ENCODE data around the gene PRCC.
A peak's percentile ranks its signal among the peaks of the same experiment; 100 is the strongest.

PRCC gene

DNA sequence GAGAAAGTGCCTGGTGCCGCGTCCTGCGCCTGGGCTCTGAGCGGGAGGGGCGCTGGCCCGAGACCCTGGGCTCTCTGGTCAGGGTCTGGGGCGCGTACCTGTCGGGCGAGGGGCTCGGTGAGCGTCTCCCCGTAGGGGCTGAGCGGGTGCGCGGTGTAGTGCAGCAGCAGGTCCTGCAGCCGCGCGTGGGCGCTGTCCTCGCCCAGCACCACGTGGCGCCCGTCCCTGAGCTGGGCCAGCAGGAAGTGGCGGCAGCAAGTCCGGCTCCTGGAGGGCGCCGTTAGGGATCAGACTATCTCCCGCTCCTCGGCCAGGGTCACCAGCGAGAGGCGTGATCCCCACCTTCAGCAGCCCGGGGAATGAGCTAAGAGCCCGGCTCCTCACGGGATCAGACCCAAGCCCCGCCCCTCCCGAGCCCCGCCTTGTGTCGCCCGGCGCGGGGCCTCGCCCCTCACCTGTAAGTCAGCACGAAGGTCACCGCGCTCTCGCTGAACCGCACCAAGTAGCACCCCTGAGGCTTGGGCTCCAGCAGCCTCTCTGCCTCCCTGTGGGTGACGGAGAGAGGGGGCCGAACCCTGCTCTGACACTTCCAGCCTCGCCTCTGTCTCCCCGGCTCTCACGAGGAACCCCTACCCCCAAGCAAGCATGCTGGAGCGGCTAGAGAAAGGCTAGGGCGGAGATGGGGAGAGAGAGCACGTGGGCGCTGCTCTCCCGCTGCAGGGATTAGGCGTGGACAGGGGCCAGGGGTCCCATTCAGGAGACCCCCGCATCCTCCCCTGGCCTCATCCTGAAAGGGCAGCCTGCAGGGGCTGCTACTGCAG is 46.6 kb downstream of the PRCC start:
- DNase-seq (ENCODE audit: low read depth in 1 of 2, low spot score in 1 of 2) = peak; percentile 52 to 61

GRCh38 chr1:156814571-156815260 is 47.4 kb downstream of the PRCC start:
- no peak for DNase-seq (ENCODE audit: low read depth in 1 of 2, low spot score in 1 of 2)

GRCh38 chr1:156815307-156815826 is 48.0 kb downstream of the PRCC start:
- no peak for DNase-seq (ENCODE audit: low read depth in 1 of 2, low spot score in 1 of 2)

DNA sequence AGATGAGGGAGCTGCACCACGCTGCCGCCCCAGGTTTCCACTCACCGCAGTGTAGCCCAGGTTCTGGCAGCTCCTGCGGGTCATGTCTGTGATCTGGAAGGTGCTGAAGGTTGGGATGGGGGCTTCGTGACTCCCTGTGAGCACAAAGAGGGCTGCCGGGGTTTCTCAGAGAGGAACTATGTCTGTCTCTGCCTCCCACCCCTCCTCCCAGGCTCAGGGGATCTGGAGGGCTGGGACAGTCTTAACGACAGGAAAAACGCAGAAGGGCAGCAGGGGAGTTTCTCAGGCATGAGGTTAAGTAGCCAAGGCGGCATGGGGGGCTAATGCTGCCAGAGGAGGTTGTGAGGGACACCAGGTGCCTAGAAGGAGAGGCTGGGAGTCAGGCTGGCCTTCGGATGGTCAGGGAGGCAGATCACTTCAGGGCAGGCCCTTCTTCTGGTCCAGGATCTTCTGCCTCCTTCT is 48.7 kb downstream of the PRCC start:
- DNase-seq (ENCODE audit: low read depth in 1 of 2, low spot score in 1 of 2) = no peak

DNA sequence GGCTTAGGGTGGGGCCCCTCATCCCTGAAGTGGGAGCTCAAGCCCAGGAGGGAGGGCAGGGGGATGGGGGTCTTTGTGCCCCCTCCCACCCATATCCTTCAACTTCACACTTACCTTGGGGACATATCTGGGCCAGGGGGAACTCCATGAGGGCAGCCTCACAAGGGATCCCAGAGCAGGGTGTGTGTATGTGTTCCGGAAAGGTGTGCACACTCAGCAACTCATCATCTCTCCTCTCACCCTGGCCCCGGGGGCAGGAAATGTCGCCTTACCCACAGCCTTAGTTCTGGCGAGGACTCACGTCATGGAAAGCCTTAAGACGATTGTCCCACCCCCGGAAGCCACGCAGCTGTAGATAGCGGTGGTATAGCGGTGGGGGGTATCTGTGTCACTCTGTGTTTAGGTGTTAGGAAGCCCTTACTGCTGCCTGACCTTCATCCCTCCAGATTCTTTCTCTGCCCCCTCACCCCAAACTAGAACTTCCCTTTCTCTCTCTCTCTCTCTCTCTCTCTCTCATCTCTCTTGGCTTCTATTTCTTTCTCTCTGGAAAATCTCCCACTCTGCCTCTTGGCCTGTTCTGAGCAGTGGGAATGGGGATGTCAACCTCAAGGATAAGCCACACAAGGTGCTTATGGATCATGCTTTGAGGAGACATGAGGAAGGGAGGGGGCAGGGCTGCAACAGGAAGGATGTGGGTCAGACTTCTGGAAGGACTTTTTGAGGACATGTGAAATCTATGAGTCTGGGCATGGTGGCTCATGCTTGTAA is 49.4 kb downstream of the PRCC start, which contains the start of gene SH2D2A:
Gene SH2D2A, minus strand, starts transcription at position 288 of the 768 bp plus-strand sequence. Its CDS starts 140 bp downstream, at position 148.
- DNase-seq (ENCODE audit: low read depth in 1 of 2, low spot score in 1 of 2) = peak; percentile 77 to 91

GRCh38 chr1:156821801-156822200 is 54.5 kb downstream of the PRCC start:
- DNase-seq (ENCODE audit: low read depth in 1 of 2, low spot score in 1 of 2) = no peak

GRCh38 chr1:156822680-156823079 is 55.3 kb downstream of the PRCC start:
- DNase-seq (ENCODE audit: low read depth in 1 of 2, low spot score in 1 of 2) = no peak

DNA sequence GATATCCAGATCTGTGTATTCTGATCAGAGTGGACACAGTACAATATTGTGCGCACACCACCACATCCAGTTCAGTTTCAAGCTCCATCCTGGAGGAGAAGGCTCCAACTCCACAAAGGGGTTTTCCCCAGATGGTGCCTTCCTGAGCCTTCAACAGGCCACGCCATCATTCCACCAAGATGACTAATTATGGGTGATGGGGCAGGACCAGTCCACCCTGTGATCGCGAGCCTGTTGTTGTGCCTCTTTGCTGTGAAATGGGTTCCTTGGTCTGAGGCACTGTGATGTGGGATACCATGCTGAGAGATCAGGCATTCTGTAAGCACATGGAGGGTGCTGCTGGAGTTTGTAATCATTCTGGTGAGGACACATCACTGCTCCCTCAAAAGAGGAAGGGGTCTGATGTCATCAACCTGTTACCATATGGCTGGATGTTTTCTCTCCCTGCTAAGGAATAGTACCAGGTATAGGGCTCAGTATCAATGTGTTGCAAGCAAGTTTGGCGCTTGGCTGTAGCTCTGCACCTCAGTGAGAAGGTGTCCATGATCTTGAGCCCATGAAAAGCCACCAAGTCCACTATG is 56.0 kb downstream of the PRCC start:
- DNase-seq (ENCODE audit: low read depth in 1 of 2, low spot score in 1 of 2) = no peak

- no peak for DNase-seq (ENCODE audit: low read depth in 1 of 2, low spot score in 1 of 2)
Observed at GRCh38 chr1:156826630-156827029, 59.3 kb downstream of the PRCC start.

DNA sequence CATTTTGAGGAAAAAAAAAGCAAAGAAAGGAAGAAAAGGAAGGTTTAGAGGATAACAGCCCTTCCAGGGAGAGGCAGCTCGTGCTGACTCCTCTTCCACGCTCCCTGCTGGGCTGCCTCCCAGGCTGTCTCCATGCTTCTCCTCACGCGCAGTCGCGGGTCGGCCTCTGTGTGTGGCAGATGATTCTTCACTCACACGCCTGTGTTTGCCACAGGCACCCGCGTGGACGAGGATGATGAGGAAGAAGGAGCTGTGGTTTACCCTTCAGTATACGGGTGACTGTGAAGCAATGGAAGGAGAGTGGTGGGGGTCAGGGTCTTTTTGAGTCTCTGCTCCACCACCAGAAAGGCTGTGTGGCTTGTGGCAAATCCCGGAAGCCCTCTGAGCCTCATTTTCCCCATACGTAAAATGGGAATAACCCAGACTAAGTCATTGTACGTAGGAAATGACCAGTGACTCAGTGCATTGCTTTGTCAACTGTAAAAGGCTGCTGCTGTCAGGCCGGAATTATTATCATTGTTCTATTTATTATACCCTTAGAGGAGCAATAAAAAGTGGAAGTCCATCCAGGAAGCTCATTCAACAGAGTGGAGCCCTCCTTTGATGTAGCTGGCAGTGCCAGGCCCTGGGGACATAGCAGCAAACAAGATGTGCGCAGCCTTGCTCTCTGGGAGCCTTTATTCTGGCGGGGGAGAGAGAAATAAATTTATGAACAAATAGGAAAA is 61.2 kb downstream of the PRCC start:
- no peak for DNase-seq (ENCODE audit: low read depth in 1 of 2, low spot score in 1 of 2)

DNA sequence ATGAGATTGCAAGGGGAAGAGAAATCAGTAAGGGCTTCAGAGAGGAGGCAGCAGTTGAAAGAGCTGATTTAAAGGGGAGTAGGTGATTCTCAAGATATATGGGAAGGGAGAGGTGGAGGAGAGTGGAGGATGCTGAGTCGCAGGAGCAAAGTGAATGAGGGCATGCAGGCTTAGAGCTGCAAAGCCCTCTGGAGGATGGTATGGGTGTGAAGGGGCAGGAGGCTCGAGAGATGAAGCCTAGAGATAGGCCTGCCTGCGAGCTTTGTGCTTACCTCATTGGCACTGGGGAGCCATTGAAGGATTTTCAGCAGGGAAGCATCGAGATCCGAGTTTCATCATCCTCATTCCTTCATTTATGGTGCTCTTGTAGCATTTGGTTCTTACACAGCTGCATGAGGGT is 65.1 kb downstream of the PRCC start:
- DNase-seq (ENCODE audit: low read depth in 1 of 2, low spot score in 1 of 2) = no peak

- no peak for DNase-seq (ENCODE audit: low read depth in 1 of 2, low spot score in 1 of 2)
Observed at GRCh38 chr1:156833603-156834002, 66.3 kb downstream of the PRCC start.

DNA sequence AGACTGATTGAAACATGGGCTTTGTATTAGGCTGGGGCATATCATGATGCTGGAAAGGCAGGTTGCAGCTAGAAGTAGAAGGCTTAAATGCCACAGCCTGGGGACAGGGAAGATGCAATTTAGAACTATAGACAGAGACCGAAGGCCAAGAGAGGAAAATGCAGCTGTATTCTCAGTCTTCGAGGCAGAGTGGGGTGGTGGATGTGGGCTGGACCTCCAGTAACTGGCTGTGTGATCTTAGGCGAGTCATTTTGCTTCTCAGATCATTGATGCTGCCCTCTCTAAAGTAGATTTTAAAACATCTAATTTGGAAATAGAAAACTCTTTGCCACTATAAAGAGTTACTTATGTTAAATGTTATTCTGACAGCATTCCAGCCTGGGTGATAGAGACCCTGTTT is 67.0 kb downstream of the PRCC start:
- DNase-seq (ENCODE audit: low read depth in 1 of 2, low spot score in 1 of 2) = no peak

- no peak for DNase-seq (ENCODE audit: low read depth in 1 of 2, low spot score in 1 of 2)
Observed at GRCh38 chr1:156836041-156836654, 68.8 kb downstream of the PRCC start.

DNA sequence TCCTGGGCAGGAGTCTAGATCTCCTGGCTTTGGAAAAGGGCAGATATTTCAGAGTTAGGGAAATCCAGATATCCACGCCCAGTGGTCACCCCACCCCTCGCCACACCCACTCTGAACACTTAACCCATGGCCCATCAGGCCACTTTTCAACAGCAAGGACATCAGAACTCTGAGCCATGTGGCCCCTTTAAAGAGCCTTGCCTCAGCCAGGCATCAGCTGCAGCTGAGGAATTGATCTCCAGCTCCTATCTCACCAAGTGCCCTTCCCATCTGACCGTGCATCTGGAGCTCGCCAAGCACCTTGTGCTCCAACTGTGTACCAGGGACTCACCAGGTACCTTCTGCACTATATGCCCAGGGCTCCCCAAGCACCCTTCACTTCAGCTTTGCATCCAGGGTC is 69.6 kb downstream of the PRCC start:
- DNase-seq (ENCODE audit: low read depth in 1 of 2, low spot score in 1 of 2) = no peak

DNA sequence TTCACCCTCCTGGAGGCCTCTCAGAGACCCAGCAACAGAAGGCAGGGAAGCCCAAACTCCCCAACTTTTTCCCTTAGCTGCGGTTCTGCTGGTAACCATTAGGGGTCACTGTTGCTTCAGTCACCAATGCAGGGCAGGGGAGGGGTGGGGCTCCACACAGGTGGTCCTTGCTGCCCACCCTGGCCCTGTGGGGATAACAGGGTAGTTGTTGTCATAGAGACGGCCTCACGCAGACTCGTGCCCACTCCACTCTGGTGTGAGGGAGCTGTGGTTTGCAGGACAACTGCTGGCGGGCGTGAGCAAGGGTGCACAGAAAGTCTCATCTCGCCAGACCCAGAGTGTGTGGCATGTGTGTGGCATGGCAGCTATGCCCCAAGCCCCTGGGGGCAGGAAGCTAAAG is 71.6 kb downstream of the PRCC start:
- DNase-seq (ENCODE audit: low read depth in 1 of 2, low spot score in 1 of 2) = no peak

GRCh38 chr1:156839426-156840109 is 72.2 kb downstream of the PRCC start:
- no peak for DNase-seq (ENCODE audit: low read depth in 1 of 2, low spot score in 1 of 2)

GRCh38 chr1:156840186-156840897 is 73.0 kb downstream of the PRCC start:
- no peak for DNase-seq (ENCODE audit: low read depth in 1 of 2, low spot score in 1 of 2)

DNA sequence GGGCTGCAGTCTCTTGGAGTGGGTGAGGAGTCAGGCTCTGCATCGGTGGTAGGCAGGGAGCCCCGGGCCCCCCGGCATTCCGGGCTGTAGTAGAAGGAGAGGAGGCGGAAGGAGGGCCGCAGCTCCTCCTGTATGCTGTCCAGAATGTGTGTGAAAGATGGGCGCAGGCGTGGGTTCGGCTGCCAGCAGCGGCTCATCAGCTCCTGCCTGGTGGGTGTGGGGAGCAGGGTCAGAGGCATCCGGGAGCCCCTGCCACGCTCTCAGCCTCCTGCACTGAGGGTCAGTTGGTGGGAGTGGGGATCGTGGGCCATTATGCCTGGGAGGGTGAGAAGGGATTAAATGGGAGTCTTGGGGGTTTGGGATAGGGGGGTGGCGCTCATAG is 73.6 kb downstream of the PRCC start:
- no peak for DNase-seq (ENCODE audit: low read depth in 1 of 2, low spot score in 1 of 2)

All from activated CD4-positive, alpha-beta T cell treated with anti-CD3 and anti-CD28 coated beads, Interleukin-2, amount 50 U/mL, for 24 hours (primary cell).